Vagina (tissue), 2 donors: Measurements from ENCODE around the gene TMEM240. TPM values are rescaled to one million over a fixed set of nuclear protein-coding genes. Genes with fewer than 3 reads are reported as not detected.

Experiments used
- DNase-seq, 2 donors: peaks; one replicate each; pipeline ENCODE4 v3.0.0-alpha.2; 2017; ENCODE audit errors: extremely low spot score in 2 of 2
- H3K27ac ChIP-seq: fragments of 200-600 bp; sonication (generic); one replicate; pipeline ENCODE4 v1.5.1; 2019
- H3K27me3 ChIP-seq: fragments of 200-600 bp; sonication (generic); one replicate; pipeline ENCODE4 v1.5.1; 2019
- H3K36me3 ChIP-seq, 2 donors: fragments of 200-600 bp; sonication (generic); one replicate each; pipeline ENCODE4 v1.5.1; 2017 to 2019
- H3K4me1 ChIP-seq: fragments of 200-600 bp; sonication (generic); one replicate; pipeline ENCODE4 v1.5.1; 2019
- H3K4me3 ChIP-seq, 2 donors: fragments of 200-600 bp; sonication (generic); 1 replicate in 1 of 2; 2 replicates in 1 of 2; pipeline ENCODE4 v1.5.1; 2016 to 2019
- H3K9me3 ChIP-seq: fragments of 200-600 bp; sonication (generic); one replicate; pipeline ENCODE4 v1.5.1; 2019
- CTCF ChIP-seq, 3 experiments: fragments of 450-650 bp in 2 of 3; fragments of 200-600 bp in 1 of 3; sonication (generic) in 1 of 3; IDR thresholded peaks; one replicate each; pipeline ENCODE4 v1.5.1; 2017 to 2019; ENCODE audit warnings: antibody characterized with exemption in 3 of 3, mild to moderate bottlenecking in 2 of 3, moderate library complexity in 2 of 3
- POLR2A ChIP-seq, 2 donors: fragments of 450-650 bp; IDR thresholded peaks; one replicate each; pipeline ENCODE4 v1.6.1; 2017; ENCODE audit warnings: antibody characterized with exemption in 2 of 2, mild to moderate bottlenecking in 2 of 2, moderate library complexity in 2 of 2
- POLR2AphosphoS5 ChIP-seq, 2 donors: sonication (generic); formaldehyde crosslinking; IDR thresholded peaks; one replicate each; pipeline ENCODE4 v1.9.0; 2017; ENCODE audit warnings: antibody characterized with exemption in 2 of 2, mild to moderate bottlenecking in 2 of 2, low read depth in 1 of 2; ENCODE audit not compliant: insufficient read depth in 1 of 2
- intact Hi-C: fragments of 100-400 bp; cut with DNase I; formaldehyde crosslinking; loops from one replicate; pipeline ENCODE4 v1.15.1; 2023
- total RNA-seq: library from RNA; depleted of rRNA; stranded (reverse); fragments of >200 nt; gene quantifications from one replicate; pipeline ENCODE4 v1.2.3, GENCODE V29; 2016

TMEM240 gene
- total RNA-seq, 1 donor from 2014 or later, result 3.9 TPM

DNA sequence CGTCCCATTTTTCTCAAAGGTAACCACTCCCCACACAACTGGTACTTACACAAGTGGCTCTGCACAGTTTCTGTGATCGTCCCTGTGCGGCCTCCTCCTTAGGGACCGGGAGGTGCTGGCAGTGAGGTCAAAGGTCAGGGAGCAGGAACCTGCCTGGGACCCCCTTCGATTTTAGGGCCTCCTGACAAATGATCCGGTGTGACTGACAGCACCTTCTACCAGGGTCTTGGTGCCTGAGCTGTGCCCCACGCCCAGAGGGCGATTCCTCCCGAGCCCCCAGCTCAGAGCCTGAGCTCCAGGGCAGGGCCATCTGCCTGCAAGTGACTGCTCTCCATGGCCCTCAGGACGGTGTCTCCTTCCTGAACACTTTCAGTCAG lies 11.8 kb upstream of the TMEM240 start:
- Histone ChIP-seq H3K4me1 (peaks cover 12% of the 10 kb centered on the region), H3K27me3 (no peaks in the 10 kb centered on the region), H3K4me3 (no peak overlapping the region), H3K27ac (no peak overlapping the region), H3K9me3 (no peaks in the 10 kb centered on the region), H3K36me3 (no peaks in the 10 kb centered on the region)
- DNase-seq, result no peak
- TF ChIP-seq CTCF (IDR thresholded peaks at IDR 0.05) (no peak), POLR2AphosphoS5 (IDR thresholded peaks at IDR 0.05; ENCODE audit: insufficient read depth in 1 of 2, low read depth in 1 of 2) (no peak), POLR2A (IDR thresholded peaks at IDR 0.05) (no peak)
- intact Hi-C loops, result no loop called here

DNA sequence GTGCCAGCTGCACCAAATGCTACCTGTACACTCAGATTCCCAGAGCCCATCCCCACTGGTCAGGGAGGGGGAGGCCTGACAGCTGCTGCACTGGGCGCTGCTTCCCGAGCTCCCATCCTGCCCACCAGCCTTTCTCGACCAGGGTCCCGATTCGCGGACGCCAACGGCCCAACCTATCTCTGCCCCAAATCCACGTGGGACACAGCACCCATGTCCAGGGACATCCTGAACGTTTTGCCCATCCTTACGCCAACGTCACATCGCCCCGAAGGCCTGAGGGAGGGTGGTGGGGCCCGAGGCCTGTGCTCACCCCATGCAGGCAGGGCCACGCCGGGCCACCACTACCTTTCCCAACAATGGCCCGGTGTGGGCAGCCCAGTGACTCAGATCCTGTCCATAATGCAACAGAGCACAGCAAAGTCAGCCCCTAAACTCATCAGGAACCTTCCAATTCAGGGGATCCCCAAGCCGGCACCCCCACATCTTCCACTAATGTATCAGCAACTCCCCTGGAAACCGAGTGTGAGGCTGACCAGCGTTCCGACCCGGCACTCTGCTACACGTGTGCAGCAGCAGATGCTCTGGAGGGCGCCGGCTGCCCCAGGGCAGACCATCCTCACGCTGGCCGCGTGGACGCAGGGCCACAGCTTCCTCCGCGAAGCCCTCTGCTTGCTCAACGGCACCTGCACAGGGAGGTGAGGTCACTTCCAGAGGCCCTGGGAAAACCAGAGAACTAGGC lies 11.3 kb upstream of the TMEM240 start:
- Histone ChIP-seq H3K27me3 (no peaks in the 10 kb centered on the region), H3K27ac (no peak overlapping the region), H3K4me3 (no peak overlapping the region), H3K36me3 (no peaks in the 10 kb centered on the region), H3K9me3 (no peaks in the 10 kb centered on the region), H3K4me1 (peaks cover 12% of the 10 kb centered on the region)
- intact Hi-C loops, result no loop called here
- no peak for TF ChIP-seq CTCF (IDR thresholded peaks at IDR 0.05)
- no peak for TF ChIP-seq POLR2AphosphoS5 (IDR thresholded peaks at IDR 0.05; ENCODE audit: insufficient read depth in 1 of 2, low read depth in 1 of 2)
- no peak for TF ChIP-seq POLR2A (IDR thresholded peaks at IDR 0.05)
- no peak for DNase-seq

GRCh38 chr1:1550591-1551432 lies 10.4 kb upstream of the TMEM240 start:
- Histone ChIP-seq H3K27me3 (no peaks in the 10 kb centered on the region), H3K36me3 (no peaks in the 10 kb centered on the region), H3K9me3 (no peaks in the 10 kb centered on the region), H3K4me3 (no peak overlapping the region), H3K27ac (no peak overlapping the region), H3K4me1 (peaks cover 12% of the 10 kb centered on the region)
- no peak for DNase-seq
- TF ChIP-seq POLR2A (IDR thresholded peaks at IDR 0.05), result no peak
- no peak for TF ChIP-seq CTCF (IDR thresholded peaks at IDR 0.05)
- intact Hi-C loops, result no loop called here

DNA sequence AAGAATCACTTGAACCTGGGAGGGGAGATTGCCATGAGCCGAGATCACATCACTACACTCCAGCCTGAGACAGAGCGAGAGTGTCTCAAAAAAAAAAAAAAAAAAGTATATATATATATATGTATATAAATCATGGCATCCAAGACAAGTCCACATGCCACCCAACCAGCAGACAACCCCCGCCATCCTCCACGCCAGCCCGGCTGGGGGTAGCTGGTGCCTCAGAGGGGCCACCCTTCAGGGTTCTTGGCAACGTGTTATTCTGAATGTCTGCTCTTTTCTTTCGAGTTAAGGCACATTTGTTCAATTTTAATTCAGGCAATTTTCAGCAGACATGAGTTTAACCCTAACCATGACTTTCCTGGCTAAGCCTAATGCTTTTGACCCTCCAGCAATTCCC lies 9.7 kb upstream of the TMEM240 start:
- H3K4me1 ChIP-seq, result peaks cover 12% of the 10 kb centered on the region
- no peaks in the 10 kb centered on the region for H3K9me3 ChIP-seq
- no peak for DNase-seq
- no peak for TF ChIP-seq CTCF (IDR thresholded peaks at IDR 0.05)
- TF ChIP-seq POLR2AphosphoS5 (IDR thresholded peaks at IDR 0.05; ENCODE audit: insufficient read depth in 1 of 2, low read depth in 1 of 2), result no peak
- no peak for TF ChIP-seq POLR2A (IDR thresholded peaks at IDR 0.05)
- no peak overlapping the region for H3K4me3 ChIP-seq
- intact Hi-C loops, result no loop called here
- no peak overlapping the region for H3K27ac ChIP-seq
- H3K27me3 ChIP-seq, result no peaks in the 10 kb centered on the region
- H3K36me3 ChIP-seq, result no peaks in the 10 kb centered on the region

DNA sequence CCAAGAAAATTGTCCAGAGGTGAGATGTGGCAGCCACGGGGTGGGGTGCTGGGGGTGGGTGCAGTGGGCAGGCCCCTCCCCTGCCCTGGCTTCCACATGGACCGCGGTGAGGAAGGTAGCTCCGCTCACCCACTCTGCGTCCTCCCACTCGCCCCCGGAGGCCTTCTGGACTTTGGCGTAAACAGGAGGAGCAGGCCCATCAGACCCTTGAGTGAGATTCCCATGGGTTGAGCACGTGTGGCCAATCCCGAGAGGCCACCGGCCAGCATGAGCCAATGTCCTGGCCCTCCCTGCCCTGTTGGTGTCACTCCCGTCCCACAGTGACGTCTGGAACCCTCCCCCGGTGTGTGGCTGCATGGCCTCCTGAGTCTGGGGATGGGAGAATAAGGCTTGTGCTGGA lies 8.2 kb upstream of the TMEM240 start:
- intact Hi-C loops, result no loop called here
- Histone ChIP-seq H3K36me3 (no peaks in the 10 kb centered on the region), H3K27me3 (no peaks in the 10 kb centered on the region), H3K9me3 (no peaks in the 10 kb centered on the region), H3K4me1 (peaks cover 12% of the 10 kb centered on the region), H3K27ac (no peak overlapping the region), H3K4me3 (no peak overlapping the region)
- TF ChIP-seq POLR2AphosphoS5 (IDR thresholded peaks at IDR 0.05; ENCODE audit: insufficient read depth in 1 of 2, low read depth in 1 of 2) (no peak), POLR2A (IDR thresholded peaks at IDR 0.05) (no peak), CTCF (IDR thresholded peaks at IDR 0.05) (no peak)
- DNase-seq, result no peak
